Measurements from ENCODE around the gene DMAC2L.
"Not testable (repeated sequence)": the region's sequence is repeated elsewhere in the genome, so short reads cannot be mapped to it uniquely, and the experiment has no call there.

The DMAC2L gene

DNA sequence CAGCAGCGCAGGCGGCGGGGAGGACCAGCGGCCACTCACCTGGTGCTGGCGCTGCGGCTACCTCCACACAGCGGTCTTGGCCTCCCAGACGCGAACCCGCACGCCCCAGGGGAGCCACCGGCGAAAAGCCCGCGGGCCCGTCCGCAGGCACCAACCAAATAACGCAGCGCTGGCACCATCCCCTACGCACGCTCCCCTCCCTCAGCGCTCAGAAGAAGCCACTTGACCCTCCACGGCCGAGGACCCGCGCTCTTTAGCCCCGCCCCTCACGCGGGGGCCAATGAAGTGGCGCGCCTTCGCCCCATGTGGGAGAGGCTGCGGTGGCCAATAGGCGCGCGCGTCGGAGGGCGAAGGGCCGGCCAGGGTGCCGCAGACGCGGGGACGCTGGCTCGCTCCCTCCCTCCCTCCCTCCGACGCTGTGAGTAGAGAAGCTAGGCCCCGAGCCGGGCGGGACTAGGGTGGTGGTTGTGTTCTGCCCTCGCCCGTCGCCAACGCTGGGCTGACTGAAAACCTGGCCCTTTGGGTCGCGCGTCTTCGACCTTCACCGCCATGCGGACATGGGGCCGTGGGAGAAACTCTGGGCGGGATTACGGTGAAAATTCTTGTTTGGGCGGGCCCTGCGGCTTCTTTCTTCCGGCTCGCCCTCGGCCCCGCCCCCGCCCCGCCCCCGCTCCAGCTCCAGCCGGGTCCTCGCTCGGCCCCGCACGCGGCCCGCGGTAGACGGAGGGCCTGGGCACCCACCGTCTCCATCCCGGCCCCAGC is at the start of gene DMAC2L, which contains the start of gene L2HGDH:
TSS of gene DMAC2L (plus strand) at position 353 of the 762 bp plus-strand sequence. CDS start 9,164 bp downstream, outside the sequence.
TSS of gene L2HGDH (minus strand) at position 258 of the 762 bp plus-strand sequence. CDS start at position 179, 79 bp downstream.
- in situ Hi-C loops (cut with MboI; ENCODE audit: low pct_unique_long_range_greater_than_20kb, low sequenced_read_pairs) = no loop called here
- peak; percentile 96 for DNase-seq

- in situ Hi-C loops (cut with MboI; ENCODE audit: low pct_unique_long_range_greater_than_20kb, low sequenced_read_pairs) = no loop called here
- no peak for DNase-seq
Observed at GRCh38 chr14:50262865-50263264, 49.3 kb upstream of the DMAC2L start.

- in situ Hi-C loops (cut with MboI; ENCODE audit: low pct_unique_long_range_greater_than_20kb, low sequenced_read_pairs) = no loop called here
- DNase-seq = no peak
Observed at GRCh38 chr14:50263321-50263720, 48.8 kb upstream of the DMAC2L start.

DNA sequence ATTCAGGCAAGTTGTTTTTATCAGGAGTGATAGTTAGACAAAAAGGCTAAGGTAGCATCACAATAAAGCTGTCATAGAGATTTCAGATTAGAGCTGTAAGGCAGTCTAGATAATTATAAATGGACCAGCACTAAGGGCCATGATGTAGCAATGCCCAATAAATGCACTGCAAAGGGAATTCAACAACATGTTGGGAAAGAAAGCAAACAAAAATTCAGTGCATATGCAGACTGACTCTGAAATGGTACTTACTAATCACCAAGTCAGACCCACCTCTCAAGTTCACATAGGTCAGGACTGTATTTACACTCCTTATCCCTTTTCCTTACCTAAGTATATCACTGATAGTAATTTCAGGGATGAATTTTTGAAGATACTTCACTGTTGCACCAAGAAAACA is 47.1 kb upstream of the DMAC2L start:
- no peak for DNase-seq
- in situ Hi-C loops (cut with MboI; ENCODE audit: low pct_unique_long_range_greater_than_20kb, low sequenced_read_pairs) = no loop called here

DNA sequence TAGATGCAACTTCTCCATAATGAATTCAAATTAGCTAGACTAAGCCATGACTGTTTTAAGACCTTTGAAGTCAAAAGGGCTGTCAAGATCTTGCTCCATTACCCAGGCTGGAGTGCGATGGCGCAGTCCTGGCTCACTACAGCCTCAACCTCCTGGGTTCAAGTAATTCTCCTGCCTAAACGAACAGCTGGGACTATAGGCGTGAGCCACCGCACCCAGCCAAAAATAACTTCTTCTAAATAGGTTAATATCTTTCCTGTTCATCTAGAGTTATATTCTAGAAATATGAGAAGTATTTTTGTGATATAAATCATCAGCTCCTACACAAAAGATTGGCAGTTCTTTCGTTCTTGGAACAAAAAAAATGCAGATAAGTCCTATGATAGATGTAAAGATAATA is 41.2 kb upstream of the DMAC2L start:
- no peak for DNase-seq
- in situ Hi-C loops (cut with MboI; ENCODE audit: low pct_unique_long_range_greater_than_20kb, low sequenced_read_pairs) = no loop called here

DNA sequence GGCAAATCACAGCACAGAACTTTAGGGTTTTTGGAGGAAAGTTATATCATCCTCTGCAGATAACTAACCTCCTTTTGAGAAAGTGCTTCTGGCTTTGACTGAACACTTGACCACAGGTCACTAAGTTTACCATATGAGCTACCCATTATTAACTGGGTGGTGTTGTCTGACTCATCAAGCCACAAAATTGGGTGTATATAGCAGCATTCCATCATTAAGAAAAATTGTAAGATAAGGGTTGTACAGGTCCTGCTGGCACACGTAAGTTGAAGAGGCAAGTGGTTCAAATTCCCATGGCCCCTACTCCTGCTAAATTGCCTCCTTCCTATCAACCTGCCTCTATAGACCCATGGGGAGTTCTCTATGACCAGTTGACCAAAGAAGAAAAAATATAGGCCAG is 39.6 kb upstream of the DMAC2L start:
- in situ Hi-C loops (cut with MboI; ENCODE audit: low pct_unique_long_range_greater_than_20kb, low sequenced_read_pairs) = no loop called here
- DNase-seq = no peak

GRCh38 chr14:50285861-50286260 is 26.3 kb upstream of the DMAC2L start:
- no peak for DNase-seq
- in situ Hi-C loops (cut with MboI; ENCODE audit: low pct_unique_long_range_greater_than_20kb, low sequenced_read_pairs) = no loop called here

GRCh38 chr14:50288146-50288545 is 24.0 kb upstream of the DMAC2L start:
- DNase-seq = no peak
- in situ Hi-C loops (cut with MboI; ENCODE audit: low pct_unique_long_range_greater_than_20kb, low sequenced_read_pairs) = no loop called here

GRCh38 chr14:50290306-50290705 is 21.8 kb upstream of the DMAC2L start:
- in situ Hi-C loops (cut with MboI; ENCODE audit: low pct_unique_long_range_greater_than_20kb, low sequenced_read_pairs) = no loop called here

DNA sequence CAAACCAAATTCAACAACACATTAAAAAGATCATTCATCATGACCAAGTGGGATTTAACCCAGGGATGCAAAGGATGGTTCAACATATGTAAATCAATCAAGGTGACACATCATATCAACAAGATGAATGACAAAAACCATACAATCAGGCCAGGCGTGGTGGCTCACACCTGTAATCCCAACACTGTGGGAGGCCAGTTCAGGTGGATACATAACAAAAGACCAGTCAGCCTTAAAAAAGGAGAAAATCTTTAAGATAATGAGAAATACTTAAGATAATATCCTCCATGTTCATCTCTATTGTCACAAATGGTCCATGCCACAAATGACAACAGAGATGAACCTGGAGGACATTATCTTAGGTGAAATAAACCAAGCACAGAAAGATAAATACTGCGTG is 12.5 kb upstream of the DMAC2L start:
- in situ Hi-C loops (cut with MboI; ENCODE audit: low pct_unique_long_range_greater_than_20kb, low sequenced_read_pairs) = no loop called here
- DNase-seq = no peak

More at GRCh38 chr14:50290306-50290705, 21.8 kb upstream of the DMAC2L start:
- no peak for DNase-seq

DNA sequence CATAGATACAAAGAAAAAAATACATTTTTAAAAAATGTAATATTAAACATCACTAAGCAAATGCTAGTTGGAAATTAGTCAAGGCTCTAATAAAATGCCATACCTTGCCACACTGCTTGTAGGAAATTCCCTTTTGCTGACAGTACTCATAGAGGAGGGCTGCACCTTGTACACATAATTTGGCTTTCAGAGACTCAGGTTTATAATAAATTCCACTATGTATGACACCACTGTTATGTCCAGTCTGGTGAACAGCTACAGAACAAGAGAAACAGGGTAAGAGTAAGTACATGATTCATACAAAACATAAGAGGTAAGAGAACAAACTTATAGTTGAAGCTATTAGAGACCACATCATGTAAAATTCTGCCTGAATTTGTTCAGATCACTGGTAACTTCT is 10.2 kb upstream of the DMAC2L start:
- in situ Hi-C loops (cut with MboI; ENCODE audit: low pct_unique_long_range_greater_than_20kb, low sequenced_read_pairs) = no loop called here

DNA sequence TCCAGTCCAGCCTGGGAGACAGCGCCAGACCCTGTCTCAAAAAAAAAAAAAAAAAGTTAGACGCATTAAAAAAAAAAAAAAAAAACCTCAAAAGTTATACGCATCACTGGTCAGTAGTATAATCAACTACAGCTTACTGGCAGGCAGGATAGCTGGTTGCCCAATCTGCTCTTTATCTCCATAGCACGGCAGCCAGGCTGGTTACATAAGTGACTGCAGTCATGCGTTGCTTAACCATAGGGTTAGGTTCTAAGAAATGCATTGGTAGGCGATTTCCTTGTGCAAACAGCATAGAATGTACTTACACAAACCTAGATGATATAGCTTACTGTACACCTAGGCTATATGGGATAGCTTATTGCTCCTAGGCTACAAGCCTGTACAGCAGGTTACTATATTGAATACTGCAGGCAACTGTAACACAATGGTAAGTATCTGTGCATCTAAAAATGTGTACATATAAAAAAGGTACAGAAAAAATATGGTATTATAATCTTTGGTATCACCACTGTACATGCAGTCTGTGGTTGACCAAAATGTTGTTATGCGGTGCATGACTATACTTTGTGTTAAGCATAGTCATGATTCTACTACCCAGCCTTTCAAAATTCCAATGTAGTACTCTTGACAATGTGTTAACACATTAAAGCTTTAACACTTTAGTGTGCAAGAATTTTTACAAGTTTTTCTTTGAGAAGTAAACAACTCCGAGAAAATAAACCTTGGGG is 8.2 kb upstream of the DMAC2L start:
- in situ Hi-C loops (cut with MboI; ENCODE audit: low pct_unique_long_range_greater_than_20kb, low sequenced_read_pairs) = no loop called here
- DNase-seq = peak; percentile 88

More for the DNA sequence above, 10.2 kb upstream of the DMAC2L start:
- DNase-seq = no peak

- in situ Hi-C loops (cut with MboI; ENCODE audit: low pct_unique_long_range_greater_than_20kb, low sequenced_read_pairs) = no loop called here
- DNase-seq = no peak
Observed at GRCh38 chr14:50308363-50308915, 3.7 kb upstream of the DMAC2L start.

DNA sequence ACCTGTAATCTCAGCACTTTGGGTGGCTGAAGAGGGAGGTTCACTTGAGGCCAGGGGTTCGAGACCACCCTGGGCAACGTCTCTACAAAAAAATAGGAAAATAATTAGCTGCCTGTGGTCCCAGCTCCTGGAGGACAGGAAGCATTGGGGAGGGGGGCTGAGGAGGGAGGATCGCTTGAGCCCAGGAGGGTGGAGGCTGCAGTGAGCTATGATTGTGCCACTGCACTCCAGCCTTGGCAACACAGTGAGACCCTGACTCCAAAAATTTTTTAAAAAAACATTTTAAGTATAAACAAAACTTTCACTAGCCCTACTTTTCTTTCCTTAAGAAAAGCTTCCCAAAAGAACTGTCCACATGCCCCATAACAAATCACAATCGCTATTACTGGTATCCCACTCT is 1.7 kb upstream of the DMAC2L start:
- DNase-seq = no peak
- in situ Hi-C loops (cut with MboI; ENCODE audit: low pct_unique_long_range_greater_than_20kb, low sequenced_read_pairs) = no loop called here

DNA sequence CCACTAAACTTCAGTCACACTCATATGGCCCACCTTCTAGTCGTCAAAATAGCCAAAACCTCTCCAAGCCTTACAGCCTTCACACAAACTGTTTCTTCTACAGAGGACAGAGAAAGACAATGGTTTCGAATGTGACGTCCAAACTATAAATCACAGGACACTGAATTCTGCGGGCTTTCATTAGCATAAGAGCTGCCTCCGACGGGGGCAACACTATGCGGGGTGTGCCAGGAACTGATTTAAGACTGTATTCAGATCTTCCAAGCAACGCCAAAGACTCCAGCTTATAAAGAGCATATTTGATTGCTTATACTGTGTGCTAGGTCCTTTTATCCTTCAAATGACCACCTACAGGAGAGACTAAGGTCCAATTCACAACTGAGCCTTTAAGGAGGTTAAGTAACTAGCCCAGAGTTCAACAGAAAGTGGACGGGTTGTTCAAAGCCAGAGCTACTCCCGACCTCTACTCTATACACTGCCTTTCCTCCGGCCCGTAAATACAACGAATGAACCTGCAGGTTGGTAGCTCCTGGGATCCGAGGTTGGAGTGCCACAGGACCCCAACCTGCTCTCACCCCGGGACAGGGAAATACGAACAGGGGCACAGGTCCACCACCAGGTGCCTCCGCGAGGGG is 670 bp upstream of the DMAC2L start:
- no peak for DNase-seq
- in situ Hi-C loops (cut with MboI; ENCODE audit: low pct_unique_long_range_greater_than_20kb, low sequenced_read_pairs) = no loop called here

DNA sequence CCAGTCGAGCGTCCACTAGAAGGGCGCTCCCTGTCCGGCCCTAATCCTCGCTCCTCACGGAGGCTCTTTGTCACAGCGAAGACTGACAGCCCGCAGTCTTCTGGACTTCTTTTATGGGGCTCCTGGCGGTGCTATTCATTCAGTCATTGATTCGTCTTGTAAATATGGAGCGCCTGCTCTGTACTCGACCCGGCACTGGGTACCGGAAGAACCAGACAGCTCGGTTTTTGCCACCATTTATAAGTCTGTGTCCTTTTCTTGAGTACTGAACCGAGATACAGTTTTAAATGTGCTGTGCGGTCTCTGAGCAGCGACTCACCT is 570 bp downstream of the DMAC2L start:
- DNase-seq = no peak
- in situ Hi-C loops (cut with MboI; ENCODE audit: low pct_unique_long_range_greater_than_20kb, low sequenced_read_pairs) = no loop called here

GRCh38 chr14:50314098-50314497 is 2.0 kb downstream of the DMAC2L start:
- in situ Hi-C loops (cut with MboI; ENCODE audit: low pct_unique_long_range_greater_than_20kb, low sequenced_read_pairs) = not testable (repeated sequence)

DNA sequence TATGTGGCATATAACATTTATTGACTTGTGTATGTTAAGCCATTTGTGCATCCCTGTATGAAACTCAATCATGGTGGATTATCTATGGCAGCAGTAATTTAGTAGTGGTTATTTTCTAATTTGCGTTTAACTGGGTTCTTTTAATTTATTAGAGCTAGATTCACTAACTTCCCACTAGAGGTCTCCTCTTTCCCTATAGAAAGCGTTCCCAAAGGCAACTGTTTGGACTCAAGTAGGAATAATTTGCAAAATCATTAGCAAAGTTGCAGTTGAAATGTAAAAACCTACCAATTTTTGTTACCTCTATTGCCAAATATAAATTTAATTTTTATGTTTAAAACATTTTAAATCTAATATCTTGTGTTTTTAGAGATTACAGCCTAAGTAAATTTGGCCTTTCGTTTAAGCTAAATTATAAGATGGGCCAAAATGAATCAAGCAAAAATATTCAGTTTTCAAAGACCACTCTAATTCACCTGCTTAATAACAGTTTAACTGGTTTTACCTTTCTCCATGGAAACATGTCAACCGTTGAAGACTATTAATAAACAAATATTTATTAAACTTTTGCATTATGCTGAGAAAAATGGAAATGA is 6.0 kb downstream of the DMAC2L start:
- DNase-seq = peak; percentile 37
- in situ Hi-C loops (cut with MboI; ENCODE audit: low pct_unique_long_range_greater_than_20kb, low sequenced_read_pairs) = no loop called here

More at GRCh38 chr14:50314098-50314497, 2.0 kb downstream of the DMAC2L start:
- not testable (repeated sequence) for DNase-seq

GRCh38 chr14:50319293-50319692 is 7.2 kb downstream of the DMAC2L start:
- DNase-seq = no peak
- in situ Hi-C loops (cut with MboI; ENCODE audit: low pct_unique_long_range_greater_than_20kb, low sequenced_read_pairs) = no loop called here

Data from KBM-7 (cell line).